Right ventricle myocardium superior (tissue), 1 donor: ENCODE results near the gene IDH3G. TPM values are rescaled to one million over a fixed set of nuclear protein-coding genes. Genes with fewer than 3 reads are reported as not detected.
"Not testable (repeated sequence)": the region's sequence is repeated elsewhere in the genome, so short reads cannot be mapped to it uniquely, and the experiment has no call there.

Source experiments
- ATAC-seq: fragments of 200-7000 bp; cut with Tn5 transposase; one replicate; pipeline ENCODE4 v1.9.1; 2020; ENCODE audit warnings: mild to moderate bottlenecking; ENCODE audit not compliant: poor library complexity
- DNase-seq: peaks from one replicate; pipeline ENCODE4 v3.0.0-alpha.2; 2020
- intact Hi-C: fragments of 100-400 bp; cut with DNase I; formaldehyde crosslinking; loops from one replicate; pipeline ENCODE4 v1.11.2; 2022
- total RNA-seq: library from RNA; stranded (reverse); fragmentation: NEBNext Ultra II Directional; extraction: Animal tissue kit (Norgen Biotek cat#: 25700); gene quantifications from one replicate; pipeline ENCODE4 v1.2.1, GENCODE V29; 2021
- donor health status: DM: no; HTN: yes; CAD: no; lungs with severe emphysema.

IDH3G gene
- total RNA-seq, 1 donor from 2014 or later: 76.9 TPM

DNA sequence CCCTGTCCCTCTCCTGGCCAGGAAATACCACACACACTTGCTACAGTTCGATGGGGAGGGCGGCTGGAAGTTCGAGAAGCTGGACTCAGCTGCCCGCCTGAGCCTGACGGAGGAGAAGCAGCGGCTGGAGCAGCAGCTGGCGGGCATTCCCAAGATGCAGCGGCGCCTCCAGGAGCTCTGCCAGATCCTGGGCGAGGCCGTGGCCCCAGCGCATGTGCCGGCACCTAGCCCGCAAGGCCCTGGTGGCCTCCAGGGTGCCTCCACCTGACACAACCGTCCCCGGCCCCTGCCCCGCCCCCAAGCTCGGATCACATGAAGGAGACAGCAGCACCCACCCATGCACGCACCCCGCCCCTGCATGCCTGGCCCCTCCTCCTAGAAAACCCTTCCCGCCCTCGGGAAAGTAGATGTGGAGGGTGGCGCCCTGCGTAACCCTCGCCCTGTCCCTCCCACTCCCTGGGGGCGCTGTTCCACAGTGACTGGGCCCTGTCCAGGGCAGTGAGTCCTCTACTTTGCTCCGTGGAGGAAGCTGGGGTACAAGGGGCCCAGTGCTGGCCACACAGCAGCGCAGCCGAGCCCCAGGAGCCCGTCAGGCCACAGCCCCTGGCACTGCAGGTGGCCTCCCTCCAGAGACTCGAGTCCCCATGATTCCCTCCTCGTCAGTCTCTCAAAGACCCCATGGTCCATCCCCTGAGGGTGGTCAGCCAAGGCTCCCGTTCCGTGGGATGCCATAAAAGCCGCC lies 50.5 kb downstream of the IDH3G start:
- intact Hi-C loops, ATAC-seq: not testable (repeated sequence)
- DNase-seq: peak; percentile 64

DNA sequence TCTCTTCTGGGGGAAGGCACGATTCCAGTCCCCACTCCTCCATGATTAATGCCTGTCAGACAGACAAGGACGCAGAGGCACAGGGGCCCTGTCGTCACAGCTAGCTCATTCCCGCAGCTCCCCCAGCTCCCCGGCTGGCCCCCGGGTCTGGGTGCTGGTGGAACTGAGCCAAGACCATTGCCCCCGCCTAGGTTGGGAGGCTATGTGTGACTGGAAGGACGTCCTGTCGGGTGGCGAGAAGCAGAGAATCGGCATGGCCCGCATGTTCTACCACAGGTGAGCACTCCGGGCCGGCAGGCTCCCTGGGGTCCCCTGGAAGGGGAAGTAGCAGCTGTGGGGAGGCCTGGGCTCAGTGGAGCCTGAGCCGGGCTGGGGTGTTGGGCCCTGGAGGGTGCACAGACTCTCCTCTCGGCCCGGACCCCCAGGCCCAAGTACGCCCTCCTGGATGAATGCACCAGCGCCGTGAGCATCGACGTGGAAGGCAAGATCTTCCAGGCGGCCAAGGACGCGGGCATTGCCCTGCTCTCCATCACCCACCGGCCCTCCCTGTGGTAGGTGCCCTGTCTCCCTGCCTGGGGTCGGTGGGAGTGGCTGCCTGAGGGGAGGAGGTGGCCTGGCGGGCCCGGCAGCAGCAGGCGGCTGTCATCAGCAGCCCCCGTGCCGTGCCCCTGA lies 51.2 kb downstream of the IDH3G start:
- intact Hi-C loops, ATAC-seq, DNase-seq: not testable (repeated sequence)

DNA sequence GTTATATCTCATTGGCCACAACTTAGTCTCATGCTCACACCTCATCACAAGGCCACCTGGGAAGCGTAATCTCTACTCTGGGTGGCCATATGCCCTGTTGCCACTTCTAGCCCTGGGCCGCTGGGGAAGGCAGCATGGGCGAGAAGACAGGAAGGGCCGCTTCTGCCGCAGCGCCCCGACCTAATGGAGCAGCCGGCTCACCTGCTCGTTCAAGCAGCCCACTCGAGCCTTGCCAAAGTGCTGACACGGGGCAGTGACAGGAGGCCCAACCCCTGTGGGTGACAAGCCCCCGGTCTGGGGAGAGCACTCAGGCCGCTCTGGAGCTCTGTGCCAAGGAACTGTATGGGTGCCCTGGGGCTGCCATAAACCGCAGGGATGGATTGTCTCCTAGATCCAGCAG lies 52.1 kb downstream of the IDH3G start:
- intact Hi-C loops, DNase-seq, ATAC-seq: not testable (repeated sequence)

DNA sequence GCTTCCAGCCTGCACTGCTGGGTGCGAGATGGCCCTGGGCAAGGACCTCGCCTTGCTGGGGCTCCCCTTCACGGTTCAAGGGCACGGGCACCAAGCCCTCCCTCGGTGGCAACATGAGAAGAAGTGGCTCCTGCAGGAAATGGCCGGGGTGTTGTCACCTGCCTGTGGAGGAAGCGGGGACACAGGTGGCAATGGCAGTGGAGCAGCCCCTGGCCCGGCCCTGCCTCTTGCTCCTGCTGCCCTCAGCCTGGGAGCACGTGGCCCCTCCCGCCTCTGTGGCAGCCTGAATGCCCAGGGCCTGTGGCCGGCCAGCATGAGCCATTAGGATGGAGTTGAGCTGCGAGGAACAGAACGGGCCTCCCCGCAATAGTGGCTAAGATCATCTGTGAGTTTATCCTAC lies 52.7 kb downstream of the IDH3G start:
- intact Hi-C loops: no loop called here
- no peak for ATAC-seq
- DNase-seq: no peak

DNA sequence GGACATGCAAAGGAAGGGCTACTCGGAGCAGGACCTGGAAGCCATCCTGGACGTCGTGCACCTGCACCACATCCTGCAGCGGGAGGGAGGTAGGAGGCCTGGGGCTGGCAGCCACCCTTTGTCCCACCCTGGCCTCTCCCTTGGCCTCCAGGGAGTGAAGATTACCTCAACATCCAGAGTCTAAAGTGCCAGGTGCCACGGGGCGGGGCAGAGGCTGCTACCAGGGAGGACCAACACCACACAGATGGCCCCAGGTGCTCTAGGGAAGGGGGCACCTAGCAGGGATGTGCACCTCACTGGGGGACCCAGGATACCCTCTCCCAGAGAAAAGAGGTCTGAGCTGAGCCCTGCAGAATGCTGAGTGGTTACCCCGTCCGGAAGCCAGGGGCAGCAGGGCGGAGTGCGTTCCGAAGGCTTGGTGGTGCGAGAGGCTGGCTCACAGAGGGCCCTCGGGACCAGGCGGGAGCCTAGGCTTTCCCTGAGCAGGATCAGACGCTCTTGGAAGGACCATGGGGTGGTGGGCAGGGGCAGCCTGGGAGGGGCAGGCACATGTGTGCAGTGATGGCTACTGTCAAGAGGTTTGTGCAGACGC lies 53.4 kb downstream of the IDH3G start:
- intact Hi-C loops: no loop called here
- no peak for ATAC-seq
- no peak for DNase-seq

DNA sequence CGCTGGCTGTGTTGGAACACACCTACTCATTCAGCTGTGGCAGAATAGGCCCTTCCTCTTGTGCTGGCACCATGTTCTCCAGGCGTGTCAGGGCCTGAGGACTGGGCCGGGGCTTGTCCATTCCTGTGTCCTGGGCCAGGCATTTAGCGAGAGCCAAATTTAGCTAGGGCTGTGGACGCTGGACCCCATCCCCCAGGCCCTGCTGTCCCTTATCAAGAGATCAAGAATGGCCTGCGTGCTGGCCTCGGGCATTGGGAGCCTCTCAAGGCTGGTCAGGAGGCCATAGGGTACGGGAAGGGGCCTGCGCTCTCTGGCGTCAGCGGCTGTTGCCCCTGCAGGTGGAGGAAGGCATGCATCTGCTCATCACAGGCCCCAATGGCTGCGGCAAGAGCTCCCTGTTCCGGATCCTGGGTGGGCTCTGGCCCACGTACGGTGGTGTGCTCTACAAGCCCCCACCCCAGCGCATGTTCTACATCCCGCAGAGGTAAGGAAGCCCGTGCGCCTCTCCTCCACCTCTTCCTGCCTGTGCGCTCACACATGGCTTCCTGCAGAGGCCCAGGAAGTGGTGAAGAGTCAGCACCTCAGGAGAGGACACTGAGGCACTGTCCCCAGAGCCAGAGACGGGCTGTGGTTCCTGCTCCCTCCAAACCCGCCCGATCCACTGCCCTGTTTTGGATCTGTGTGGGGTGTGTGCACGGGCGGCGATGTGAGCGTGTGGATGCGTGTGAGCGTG lies 54.3 kb downstream of the IDH3G start:
- intact Hi-C loops: no loop called here
- no peak for DNase-seq
- ATAC-seq: no peak

DNA sequence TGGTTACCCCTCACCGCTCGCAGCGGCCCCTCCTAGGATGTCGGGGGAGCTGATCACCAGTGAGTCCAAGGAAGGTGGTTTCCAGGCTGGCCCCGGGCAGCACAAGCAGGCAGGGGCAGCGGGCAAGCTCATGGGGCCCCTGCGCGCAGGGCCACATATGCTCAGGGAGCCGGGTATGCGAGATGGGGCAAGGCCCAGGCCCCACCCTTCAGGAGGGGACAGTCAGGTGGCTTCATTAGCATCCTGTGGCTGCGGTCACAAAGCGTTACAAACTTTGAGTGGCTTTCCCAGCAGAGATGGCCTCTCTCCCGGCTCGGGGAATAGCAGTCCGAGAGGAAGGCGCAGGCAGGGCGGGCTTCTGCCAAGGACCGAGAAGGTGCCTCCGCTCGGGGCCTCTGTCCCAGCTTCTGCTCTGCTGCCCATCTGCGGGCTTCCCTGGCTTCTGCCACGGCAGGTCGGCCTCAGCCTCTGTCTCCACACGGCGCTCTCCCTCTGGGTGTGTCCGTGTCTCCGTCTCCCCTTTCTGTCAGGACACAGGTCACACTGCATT lies 56.0 kb downstream of the IDH3G start:
- no peak for ATAC-seq
- intact Hi-C loops: no loop called here

DNA sequence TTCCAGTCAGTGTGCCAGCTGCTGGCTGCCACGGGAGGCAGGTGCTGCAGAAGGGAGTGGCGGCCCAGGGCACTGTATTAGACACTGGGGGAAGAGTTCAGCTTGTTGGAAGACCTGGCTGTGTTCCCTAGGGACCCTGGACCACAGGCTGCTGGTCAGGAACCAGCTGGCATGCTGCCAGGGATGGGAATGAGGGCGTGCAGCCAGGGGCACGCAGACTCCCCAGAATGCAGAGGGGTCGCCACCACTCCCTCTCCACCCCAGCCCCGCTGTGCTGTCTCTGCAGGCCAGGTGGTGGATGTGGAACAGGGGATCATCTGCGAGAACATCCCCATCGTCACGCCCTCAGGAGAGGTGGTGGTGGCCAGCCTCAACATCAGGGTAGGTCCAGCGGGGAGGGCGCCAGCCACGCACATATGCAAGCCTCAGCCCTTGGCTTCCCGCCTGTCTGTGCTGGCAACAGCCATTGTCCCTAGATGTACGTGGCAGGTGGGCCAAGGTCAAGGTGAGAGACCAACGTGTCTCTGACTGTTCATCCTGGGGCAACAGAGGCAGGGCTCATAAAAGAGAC lies 57.2 kb downstream of the IDH3G start:
- no peak for ATAC-seq
- intact Hi-C loops: no loop called here
- no peak for DNase-seq

More for the DNA sequence above, 56.0 kb downstream of the IDH3G start:
- DNase-seq: no peak

DNA sequence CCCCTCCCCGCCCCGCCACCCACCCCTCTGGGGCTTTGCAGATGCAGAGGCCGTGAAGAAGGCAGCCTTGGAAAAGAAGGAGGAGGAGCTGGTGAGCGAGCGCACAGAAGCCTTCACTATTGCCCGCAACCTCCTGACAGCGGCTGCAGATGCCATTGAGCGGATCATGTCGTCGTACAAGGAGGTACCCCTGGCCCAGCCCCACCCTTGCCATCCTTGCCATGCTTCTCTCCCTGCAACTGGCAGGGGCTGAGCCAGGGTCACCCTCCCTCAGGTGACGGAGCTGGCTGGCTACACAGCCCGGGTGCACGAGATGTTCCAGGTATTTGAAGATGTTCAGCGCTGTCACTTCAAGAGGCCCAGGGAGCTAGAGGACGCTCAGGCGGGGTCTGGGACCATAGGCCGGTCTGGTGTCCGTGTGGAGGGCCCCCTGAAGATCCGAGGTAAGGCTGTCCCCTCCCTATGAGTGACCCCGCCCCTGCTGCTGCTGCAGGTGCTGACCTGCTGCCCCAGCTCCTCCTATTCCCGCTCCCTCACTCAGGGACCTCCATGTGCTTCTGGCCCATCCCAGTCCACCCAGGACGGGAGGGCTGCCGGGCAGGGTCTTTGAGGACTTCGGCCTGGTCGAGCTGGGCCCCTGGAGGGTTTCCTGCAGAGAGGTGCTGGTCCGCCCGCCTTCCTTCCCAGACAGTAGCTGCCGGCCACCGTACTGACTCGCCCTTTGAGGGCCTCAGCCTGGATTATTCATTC lies 57.9 kb downstream of the IDH3G start:
- ATAC-seq (no peak), DNase-seq (no peak)
- intact Hi-C loops: no loop called here

Other genes with a start within 250 kb of the IDH3G start
- 40.7 TPM for gene CCNQ, start 195.2 kb downstream of the IDH3G start, total RNA-seq
- gene DUSP9, start 147.2 kb downstream of the IDH3G start, total RNA-seq: not detected
- 8.1 TPM for gene PNCK, start 120.6 kb downstream of the IDH3G start, total RNA-seq
- 192 TPM for gene SLC6A8, start 106.4 kb downstream of the IDH3G start, total RNA-seq
- gene BCAP31, start 70.0 kb downstream of the IDH3G start, total RNA-seq: 86.4 TPM
- 14.7 TPM for gene ABCD1, start 69.5 kb downstream of the IDH3G start, total RNA-seq
- 1.5 TPM for gene PLXNB3, start 30.1 kb downstream of the IDH3G start, total RNA-seq
- gene SRPK3, start 13.3 kb downstream of the IDH3G start, total RNA-seq: 38.0 TPM
- 129 TPM for gene SSR4, start 293 bp upstream of the IDH3G start, total RNA-seq
- 2.6 TPM for gene PDZD4, start 36.2 kb upstream of the IDH3G start, total RNA-seq
- gene L1CAM, start 91.8 kb upstream of the IDH3G start, total RNA-seq: 5.3 TPM
- 4.1 TPM for gene AVPR2, start 110.3 kb upstream of the IDH3G start, total RNA-seq
- 10.3 TPM for gene ARHGAP4, start 131.9 kb upstream of the IDH3G start, total RNA-seq
- 70.4 TPM for gene NAA10, start 140.7 kb upstream of the IDH3G start, total RNA-seq
- gene RENBP, start 150.3 kb upstream of the IDH3G start, total RNA-seq: 11.1 TPM
- 24.7 TPM for gene HCFC1, start 177.4 kb upstream of the IDH3G start, total RNA-seq
- 7.1 TPM for gene TMEM187, start 178.4 kb upstream of the IDH3G start, total RNA-seq
- 34.2 TPM for gene IRAK1, start 225.5 kb upstream of the IDH3G start, total RNA-seq